Measurements from ENCODE around the gene TAS1R3.
A peak's percentile ranks its signal among the peaks of the same experiment; 100 is the strongest.

Gene TAS1R3

GRCh38 chr1:1371746-1372711 is 40.9 kb downstream of the TAS1R3 start:
- DNase-seq = peak; percentile 50 to 76

- DNase-seq = no peak
Measured at GRCh38 chr1:1373051-1373814, 42.2 kb downstream of the TAS1R3 start.

- DNase-seq = no peak
Measured at GRCh38 chr1:1373815-1374588, 42.9 kb downstream of the TAS1R3 start.

GRCh38 chr1:1374589-1374928 is 43.5 kb downstream of the TAS1R3 start:
- no peak for DNase-seq

- peak; percentile 99 for DNase-seq
Measured at GRCh38 chr1:1374929-1375662, 44.0 kb downstream of the TAS1R3 start, which contains the start of gene AURKAIP1. Gene AURKAIP1 (minus strand): TSS chr1:1375207. CDS start chr1:1374756, 451 bp downstream.

GRCh38 chr1:1376551-1377226 is 45.6 kb downstream of the TAS1R3 start:
- DNase-seq = no peak

GRCh38 chr1:1377540-1378205 is 46.6 kb downstream of the TAS1R3 start:
- no peak for DNase-seq

- DNase-seq = no peak
Measured at GRCh38 chr1:1380860-1381259, 49.8 kb downstream of the TAS1R3 start.

GRCh38 chr1:1381294-1381693 is 50.2 kb downstream of the TAS1R3 start:
- no peak for DNase-seq
